T-helper 2 cell treated with Interferon-gamma antibody and Interleukin-4, amounts not matched to agents 5 μg/mL and 100 μg/mL, for 36 hours (primary cell): ENCODE results near the gene NOS3.
"Not testable (repeated sequence)": the region's sequence is repeated elsewhere in the genome, so short reads cannot be mapped to it uniquely, and the experiment has no call there.

Source experiments
- DNase-seq: peaks from one replicate; pipeline ENCODE4 v3.0.0; 2021; ENCODE audit warnings: low spot score
- H3K27ac Mint-ChIP-seq: one replicate; pipeline ENCODE4 v1.8.0; 2021; ENCODE audit warnings: mild to moderate bottlenecking, mixed read lengths
- H3K27me3 Mint-ChIP-seq: one replicate; pipeline ENCODE4 v1.8.0; 2021; ENCODE audit warnings: low read depth, mixed read lengths
- H3K36me3 Mint-ChIP-seq: one replicate; pipeline ENCODE4 v1.8.0; 2021; ENCODE audit warnings: low read depth, mixed read lengths
- H3K4me1 Mint-ChIP-seq: one replicate; pipeline ENCODE4 v1.8.0; 2021; ENCODE audit warnings: low read depth, mixed read lengths
- H3K4me3 Mint-ChIP-seq: one replicate; pipeline ENCODE4 v1.8.0; 2022; ENCODE audit warnings: mild to moderate bottlenecking, moderate library complexity, mixed read lengths
- H3K9me3 Mint-ChIP-seq: one replicate; pipeline ENCODE4 v1.8.0; 2021; ENCODE audit warnings: mixed read lengths

Gene NOS3

DNA sequence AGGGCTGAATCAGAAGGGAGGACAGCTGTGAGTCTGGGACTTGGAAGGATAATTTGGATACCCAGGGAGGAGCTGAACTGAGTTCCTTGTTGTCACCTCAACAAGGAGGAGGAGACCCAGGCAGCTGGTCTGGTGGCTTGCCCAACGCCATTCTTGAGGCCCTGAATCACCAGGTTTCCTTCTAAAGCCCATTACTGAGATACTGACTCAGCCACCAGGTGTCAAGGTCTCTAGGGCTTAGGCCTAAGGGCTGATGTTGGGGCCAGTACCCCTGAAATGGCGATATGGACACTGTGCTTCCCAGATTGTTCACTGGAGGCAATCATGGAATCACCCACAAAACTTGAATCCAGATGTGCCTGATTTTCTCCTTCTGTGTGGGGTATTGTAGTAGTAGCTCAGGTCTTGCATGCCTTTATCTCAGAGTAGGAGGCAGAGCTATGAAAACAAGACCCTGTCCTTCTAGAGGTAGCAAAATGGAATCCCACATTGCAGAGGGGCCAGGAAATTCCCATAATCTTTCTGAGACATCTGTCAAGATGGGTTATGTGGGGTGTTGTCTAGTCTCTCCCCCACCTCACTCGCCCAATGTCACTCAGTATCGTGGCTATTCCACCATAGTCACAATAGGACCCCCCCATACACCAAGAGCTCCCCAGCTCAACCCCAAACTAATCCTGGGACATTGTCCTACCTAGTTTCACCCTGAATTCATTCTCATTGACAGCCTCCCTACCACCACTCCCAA is 35.3 kb downstream of the NOS3 start:
- Mint-ChIP-seq H3K36me3 (peaks cover 2% of the 10 kb centered on the region), H3K4me1 (peaks cover 17% of the 10 kb centered on the region), H3K9me3 (no peaks in the 10 kb centered on the region), H3K27ac (peak overlapping the region; percentile 50), H3K4me3 (no peak overlapping the region), H3K27me3 (peaks cover 7% of the 10 kb centered on the region)
- DNase-seq = no peak

- H3K27me3 Mint-ChIP-seq, H3K9me3 Mint-ChIP-seq, H3K36me3 Mint-ChIP-seq, DNase-seq: not testable (repeated sequence)
- Mint-ChIP-seq H3K4me1 (peaks cover 17% of the 10 kb centered on the region), H3K27ac (peak overlapping the region; percentile 96), H3K4me3 (peak overlapping the region; percentile 96)
Observed at GRCh38 chr7:151026771-151027727, 36.2 kb downstream of the NOS3 start.

- not testable (repeated sequence) for DNase-seq, H3K36me3 Mint-ChIP-seq, H3K27me3 Mint-ChIP-seq, H3K9me3 Mint-ChIP-seq
- H3K4me3 Mint-ChIP-seq = peak overlapping the region; percentile 96
- peak overlapping the region; percentile 96 for H3K27ac Mint-ChIP-seq
- peaks cover 17% of the 10 kb centered on the region for H3K4me1 Mint-ChIP-seq
Observed at GRCh38 chr7:151027728-151028130, 36.9 kb downstream of the NOS3 start.

DNA sequence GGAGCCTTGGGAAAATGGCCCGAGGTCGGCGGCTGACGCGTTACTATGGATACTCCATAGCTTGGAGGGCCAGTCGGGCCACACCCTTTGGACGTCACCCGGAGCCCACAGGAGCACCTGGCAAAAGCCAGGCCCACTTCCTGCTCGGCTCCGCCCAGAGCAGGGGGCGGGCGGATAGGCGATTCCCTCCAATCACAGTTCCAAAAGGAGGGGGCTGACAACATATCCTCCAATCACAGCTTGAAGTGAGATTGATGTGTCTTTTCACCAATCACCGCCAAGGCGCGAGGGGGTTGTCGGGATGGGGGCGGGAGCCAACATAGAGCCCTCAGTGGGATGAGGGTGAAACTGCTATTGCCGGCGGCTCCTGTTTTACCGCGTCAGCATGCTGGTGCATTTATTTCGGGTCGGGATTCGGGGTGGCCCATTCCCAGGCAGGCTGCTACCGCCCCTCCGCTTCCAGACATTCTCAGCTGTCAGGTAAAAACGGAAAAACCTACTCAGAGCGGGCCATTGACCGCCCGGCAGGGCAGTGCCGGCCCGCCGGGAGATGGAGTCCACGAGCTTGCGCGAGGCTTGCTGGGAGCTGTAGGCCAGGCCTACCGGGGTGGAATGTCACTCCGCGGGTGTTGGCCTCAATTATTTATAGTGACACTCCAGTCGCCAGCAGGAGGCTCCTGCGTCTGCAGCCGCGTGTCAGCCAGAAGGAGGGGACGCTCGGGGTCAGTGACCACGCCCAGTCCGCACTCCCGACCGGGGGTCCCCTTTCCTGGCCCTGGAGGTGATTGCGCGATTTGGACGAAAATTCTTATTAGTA is 37.5 kb downstream of the NOS3 start, which contains the start of gene ABCB8:
TSS of gene ABCB8 (plus strand) at position 320 of the 817 bp plus-strand sequence. CDS start at position 386, 66 bp downstream.
- H3K27ac Mint-ChIP-seq = peak within 1 kb of the TSS; percentile 96
- H3K9me3 Mint-ChIP-seq = no peaks in the 10 kb centered on the region
- DNase-seq = peak; percentile 97
- H3K4me1 Mint-ChIP-seq = peaks cover 17% of the 10 kb centered on the region
- H3K36me3 Mint-ChIP-seq = peaks cover 2% of the 10 kb centered on the region
- peak within 1 kb of the TSS; percentile 96 for H3K4me3 Mint-ChIP-seq
- peaks cover 3% of the 10 kb centered on the region for H3K27me3 Mint-ChIP-seq

- DNase-seq = no peak
- Mint-ChIP-seq H3K36me3 (peaks cover 2% of the 10 kb centered on the region), H3K9me3 (no peaks in the 10 kb centered on the region), H3K27me3 (peaks cover 3% of the 10 kb centered on the region), H3K27ac (peak overlapping the region; percentile 96), H3K4me1 (peaks cover 17% of the 10 kb centered on the region), H3K4me3 (peak overlapping the region; percentile 96)
Observed at GRCh38 chr7:151028948-151029501, 38.2 kb downstream of the NOS3 start.

- H3K27me3 Mint-ChIP-seq = no peaks in the 10 kb centered on the region
- H3K4me1 Mint-ChIP-seq = peaks cover 17% of the 10 kb centered on the region
- no peaks in the 10 kb centered on the region for H3K9me3 Mint-ChIP-seq
- no peak for DNase-seq
- peaks cover 2% of the 10 kb centered on the region for H3K36me3 Mint-ChIP-seq
- no peak overlapping the region for H3K4me3 Mint-ChIP-seq
- no peak overlapping the region for H3K27ac Mint-ChIP-seq
Observed at GRCh38 chr7:151031011-151031410, 40.2 kb downstream of the NOS3 start.

DNA sequence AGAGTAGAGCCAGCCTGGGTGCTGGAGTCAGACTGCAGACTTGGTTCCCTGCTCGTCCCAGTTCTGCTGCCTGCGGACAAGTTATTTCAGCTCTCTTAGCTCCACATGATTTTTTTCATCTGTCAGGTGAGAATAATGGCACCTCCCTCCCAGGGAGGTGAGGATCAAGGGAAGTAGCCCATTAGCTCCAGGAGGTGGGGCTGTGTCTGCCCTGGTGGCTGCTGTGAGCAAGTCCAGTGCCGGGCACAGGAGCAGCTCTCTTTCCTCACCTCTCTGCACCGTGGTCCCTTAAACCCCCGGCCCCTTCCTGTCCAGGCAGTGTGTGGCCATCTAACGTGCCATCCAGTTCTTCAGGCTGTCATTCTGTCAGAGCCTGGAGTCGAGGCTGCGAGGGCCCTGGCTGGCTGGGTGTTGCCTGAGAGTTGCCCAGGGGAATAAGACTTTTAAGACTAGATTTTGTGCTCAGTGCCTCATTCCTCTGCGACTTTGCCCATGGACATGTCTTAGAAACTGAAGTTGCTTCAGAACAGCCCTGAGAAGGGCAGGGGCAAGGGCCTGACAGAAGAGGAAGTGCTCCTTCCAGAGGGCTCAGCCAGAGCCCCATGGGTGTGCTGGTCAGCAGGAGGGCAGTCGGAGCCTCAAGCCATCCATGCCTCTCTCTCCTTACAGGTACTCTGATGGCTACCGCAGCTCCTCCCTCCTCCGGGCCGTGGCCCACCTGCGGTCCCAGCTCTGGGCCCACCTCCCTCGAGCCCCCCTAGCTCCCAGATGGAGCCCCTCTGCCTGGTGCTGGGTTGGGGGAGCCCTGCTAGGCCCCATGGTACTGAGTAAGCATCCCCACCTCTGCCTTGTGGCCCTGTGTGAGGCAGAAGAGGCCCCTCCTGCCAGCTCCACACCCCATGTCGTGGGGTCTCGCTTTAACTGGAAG is 42.4 kb downstream of the NOS3 start:
- peaks cover 10% of the 10 kb centered on the region for H3K4me1 Mint-ChIP-seq
- peaks cover 4% of the 10 kb centered on the region for H3K36me3 Mint-ChIP-seq
- no peak overlapping the region for H3K4me3 Mint-ChIP-seq
- DNase-seq = no peak
- H3K27ac Mint-ChIP-seq = no peak overlapping the region
- no peaks in the 10 kb centered on the region for H3K27me3 Mint-ChIP-seq
- H3K9me3 Mint-ChIP-seq = no peaks in the 10 kb centered on the region

DNA sequence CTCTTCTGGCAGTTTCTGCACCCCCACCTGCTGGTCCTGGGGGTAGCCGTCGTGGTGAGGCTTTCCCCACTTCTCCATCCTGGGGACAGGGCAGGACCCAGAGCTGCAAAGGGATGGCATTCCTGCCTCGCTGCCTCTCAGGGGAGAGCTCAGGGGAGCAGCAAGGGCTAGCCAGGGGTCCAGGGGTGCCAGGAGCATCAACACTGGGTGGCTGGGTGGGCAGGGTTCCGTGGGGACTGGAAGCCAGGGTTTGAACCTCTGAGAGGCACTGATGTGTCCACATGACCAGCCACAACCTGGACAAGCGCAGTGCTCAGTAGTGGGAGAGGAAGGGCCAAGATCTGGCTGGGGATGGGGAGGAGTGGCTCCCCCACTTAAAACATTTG is 43.0 kb downstream of the NOS3 start:
- H3K9me3 Mint-ChIP-seq = no peaks in the 10 kb centered on the region
- DNase-seq = no peak
- no peaks in the 10 kb centered on the region for H3K27me3 Mint-ChIP-seq
- H3K4me3 Mint-ChIP-seq = no peak overlapping the region
- no peak overlapping the region for H3K27ac Mint-ChIP-seq
- H3K4me1 Mint-ChIP-seq = peaks cover 7% of the 10 kb centered on the region
- H3K36me3 Mint-ChIP-seq = peaks cover 2% of the 10 kb centered on the region

DNA sequence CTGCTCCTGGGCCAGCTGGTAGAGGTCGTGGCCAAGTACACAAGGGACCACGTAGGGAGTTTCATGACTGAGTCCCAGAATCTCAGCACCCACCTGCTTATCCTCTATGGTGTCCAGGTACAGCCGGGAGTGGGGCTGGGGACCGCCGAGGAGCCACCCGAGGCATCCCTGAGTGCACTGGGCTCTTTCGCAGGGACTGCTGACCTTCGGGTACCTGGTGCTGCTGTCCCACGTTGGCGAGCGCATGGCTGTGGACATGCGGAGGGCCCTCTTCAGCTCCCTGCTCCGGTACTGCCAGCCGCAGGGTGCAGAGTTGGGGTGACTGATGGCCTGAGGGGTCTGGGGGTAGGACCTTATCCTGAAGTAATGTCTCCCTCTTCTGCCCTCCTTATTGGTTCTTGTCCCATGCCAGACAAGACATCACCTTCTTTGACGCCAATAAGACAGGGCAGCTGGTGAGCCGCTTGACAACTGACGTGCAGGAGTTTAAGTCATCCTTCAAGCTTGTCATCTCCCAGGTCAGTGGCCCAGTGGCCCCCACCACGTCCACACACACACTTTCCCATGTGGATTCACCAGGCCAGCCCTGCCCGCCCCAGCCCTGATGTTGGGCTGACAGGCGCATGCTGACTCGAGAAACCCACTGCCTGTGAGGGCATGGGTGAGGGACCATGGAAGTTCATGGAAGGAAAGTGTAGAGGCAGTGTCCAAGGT is 43.7 kb downstream of the NOS3 start:
- Mint-ChIP-seq H3K36me3 (peaks cover 3% of the 10 kb centered on the region), H3K27me3 (no peaks in the 10 kb centered on the region)

DNA sequence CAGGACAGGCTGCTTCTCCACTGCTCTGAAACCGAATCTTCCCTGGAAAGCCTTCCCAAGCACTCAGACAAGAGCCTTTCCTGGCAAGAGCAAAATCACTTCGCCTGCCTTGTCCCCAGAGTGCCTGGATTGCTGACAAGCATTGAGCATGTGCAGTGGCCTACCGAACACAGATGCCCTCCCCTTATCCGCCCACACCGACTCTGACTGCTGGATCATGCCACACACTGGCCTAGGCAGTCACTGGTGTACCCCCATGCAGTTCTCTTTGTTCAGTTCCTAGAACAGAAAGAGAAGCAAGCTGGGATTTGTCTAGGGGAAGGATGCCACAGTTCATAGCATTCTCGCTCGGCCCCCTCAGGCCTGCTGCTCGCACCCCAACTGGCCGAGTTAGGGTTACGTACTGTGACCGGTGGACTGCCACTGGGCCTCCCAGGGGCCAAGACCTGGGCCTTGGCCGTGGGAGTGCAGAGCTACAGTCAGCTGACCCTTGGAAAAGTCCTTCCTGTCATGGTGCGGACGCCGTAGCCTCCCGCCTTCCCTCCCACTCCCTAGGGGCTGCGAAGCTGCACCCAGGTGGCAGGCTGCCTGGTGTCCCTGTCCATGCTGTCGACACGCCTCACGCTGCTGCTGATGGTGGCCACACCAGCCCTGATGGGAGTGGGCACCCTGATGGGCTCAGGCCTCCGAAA is 44.4 kb downstream of the NOS3 start:
- Mint-ChIP-seq H3K27me3 (no peaks in the 10 kb centered on the region), H3K27ac (no peak overlapping the region), H3K4me1 (peaks cover 4% of the 10 kb centered on the region), H3K4me3 (no peak overlapping the region), H3K9me3 (no peaks in the 10 kb centered on the region), H3K36me3 (peaks cover 3% of the 10 kb centered on the region)
- DNase-seq = no peak

More for the DNA sequence above, 43.7 kb downstream of the NOS3 start:
- no peak overlapping the region for H3K27ac Mint-ChIP-seq
- no peak for DNase-seq
- no peak overlapping the region for H3K4me3 Mint-ChIP-seq
- H3K9me3 Mint-ChIP-seq = no peaks in the 10 kb centered on the region
- H3K4me1 Mint-ChIP-seq = peaks cover 6% of the 10 kb centered on the region

GRCh38 chr7:151035902-151036301 is 45.1 kb downstream of the NOS3 start:
- peaks cover 4% of the 10 kb centered on the region for H3K4me1 Mint-ChIP-seq
- no peaks in the 10 kb centered on the region for H3K27me3 Mint-ChIP-seq
- peaks cover 3% of the 10 kb centered on the region for H3K36me3 Mint-ChIP-seq
- no peak for DNase-seq
- H3K4me3 Mint-ChIP-seq = no peak overlapping the region
- H3K27ac Mint-ChIP-seq = no peak overlapping the region
- H3K9me3 Mint-ChIP-seq = no peaks in the 10 kb centered on the region
